Stimulated activated CD4-positive, alpha-beta T cell treated with anti-CD3 and anti-CD28 coated beads, Interleukin-4, amount 100 ng/mL, for 1 hour (primary cell): Measurements from ENCODE around the gene C11orf21.
"Not testable (repeated sequence)": the region's sequence is repeated elsewhere in the genome, so short reads cannot be mapped to it uniquely, and the experiment has no call there.

ENCODE experiments used
- DNase-seq: peaks from one replicate; pipeline ENCODE4 v3.0.0-alpha.2; 2020

The C11orf21 gene

DNA sequence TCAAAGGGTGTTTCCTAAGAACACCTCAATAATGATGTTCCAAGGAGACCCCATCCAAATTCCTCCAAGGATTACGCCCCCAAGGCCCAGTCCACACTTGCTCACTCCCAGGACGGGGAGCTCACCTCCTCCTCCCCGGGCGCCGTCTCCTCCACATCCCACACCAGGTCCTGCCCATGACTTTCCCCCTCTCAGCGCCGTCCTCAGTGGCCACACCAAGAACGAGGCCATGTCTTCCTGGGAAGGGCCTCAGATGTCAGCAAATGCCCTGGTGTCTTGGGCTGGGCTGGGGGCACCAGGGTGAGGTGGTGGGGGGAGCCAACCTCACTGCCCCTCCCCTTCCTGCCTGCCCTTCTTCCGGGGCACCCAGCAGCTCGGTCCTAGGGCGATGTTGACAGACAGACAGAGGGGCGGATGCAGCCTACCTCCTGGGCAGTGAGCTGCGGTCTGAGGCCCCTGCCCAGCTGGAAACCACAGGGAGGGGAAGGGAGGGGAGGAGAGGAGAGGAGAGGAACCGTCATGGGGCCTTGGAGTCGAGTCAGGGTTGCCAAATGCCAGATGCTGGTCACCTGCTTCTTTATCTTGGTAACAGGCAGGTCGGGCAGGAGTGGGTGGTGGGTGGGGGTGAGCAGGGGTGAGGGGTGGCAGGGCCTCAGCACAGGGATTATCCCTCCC lies at the start of gene C11orf21, which contains the start of gene TSPAN32:
Gene C11orf21, minus strand, starts transcription at position 288 of the 675 bp plus-strand sequence. Its CDS starts 110 bp downstream, at position 178.
Gene TSPAN32, plus strand, starts transcription at position 383 of the 675 bp plus-strand sequence. Its CDS starts 137 bp downstream, at position 520.
- peak; percentile 51 for DNase-seq

GRCh38 chr11:2348986-2349385 lies 47.3 kb upstream of the C11orf21 start:
- DNase-seq, result no peak

GRCh38 chr11:2347308-2347830 lies 45.7 kb upstream of the C11orf21 start:
- no peak for DNase-seq

DNA sequence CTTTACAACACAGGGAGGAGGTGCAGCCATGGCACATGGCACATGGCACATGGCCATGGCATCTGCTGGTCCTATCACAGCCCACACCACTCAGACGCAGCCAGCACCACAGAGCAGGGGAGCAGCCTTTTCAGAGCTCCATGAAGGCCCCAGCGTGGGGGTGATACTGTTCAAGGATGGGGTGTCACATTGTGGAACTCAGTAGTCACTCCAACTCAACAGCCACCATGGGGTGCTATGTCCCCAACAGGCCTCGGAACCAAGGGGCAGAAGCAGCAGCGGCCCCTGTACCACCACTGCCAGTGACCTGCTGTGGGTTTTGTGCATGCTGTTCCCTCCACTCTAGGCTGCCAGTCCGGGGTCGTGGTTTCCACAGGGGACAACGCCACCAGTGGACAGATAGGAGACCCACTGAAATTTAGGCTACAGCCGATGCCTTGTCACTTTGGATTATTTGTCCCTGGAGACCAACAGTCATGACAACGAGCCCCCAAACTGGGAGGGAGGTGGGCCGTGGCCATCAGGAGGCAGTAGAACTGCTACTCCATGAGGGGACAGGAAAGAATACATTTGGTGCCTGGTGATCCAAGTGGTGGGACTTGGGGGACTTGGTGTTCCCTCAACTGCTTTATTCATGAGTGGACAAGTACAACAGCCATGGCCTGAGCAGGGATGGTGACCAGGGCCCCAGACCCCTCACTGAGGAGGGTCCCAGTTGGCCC lies 45.0 kb upstream of the C11orf21 start:
- no peak for DNase-seq

- no peak for DNase-seq
Measured at GRCh38 chr11:2346014-2346413, 44.3 kb upstream of the C11orf21 start.

DNA sequence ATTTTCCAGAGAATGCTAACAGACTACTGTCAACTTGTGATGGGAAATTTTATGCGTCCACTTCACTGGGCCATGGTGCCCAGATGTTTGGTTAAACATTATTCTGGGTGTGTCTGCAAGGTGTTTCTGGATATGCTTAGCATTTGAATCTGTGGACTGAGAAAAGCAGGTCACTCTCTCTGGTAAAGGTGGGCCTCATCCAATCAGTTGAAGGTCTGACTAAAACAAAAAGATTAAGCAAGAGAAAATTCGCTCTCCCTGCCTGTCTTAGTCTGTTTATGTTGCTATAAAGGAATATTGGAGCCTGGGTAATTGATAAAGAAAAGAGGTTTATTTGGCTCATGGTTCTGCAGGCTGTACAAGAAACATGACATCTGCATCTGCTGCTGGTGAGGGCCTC lies 43.3 kb upstream of the C11orf21 start:
- DNase-seq, result no peak

DNA sequence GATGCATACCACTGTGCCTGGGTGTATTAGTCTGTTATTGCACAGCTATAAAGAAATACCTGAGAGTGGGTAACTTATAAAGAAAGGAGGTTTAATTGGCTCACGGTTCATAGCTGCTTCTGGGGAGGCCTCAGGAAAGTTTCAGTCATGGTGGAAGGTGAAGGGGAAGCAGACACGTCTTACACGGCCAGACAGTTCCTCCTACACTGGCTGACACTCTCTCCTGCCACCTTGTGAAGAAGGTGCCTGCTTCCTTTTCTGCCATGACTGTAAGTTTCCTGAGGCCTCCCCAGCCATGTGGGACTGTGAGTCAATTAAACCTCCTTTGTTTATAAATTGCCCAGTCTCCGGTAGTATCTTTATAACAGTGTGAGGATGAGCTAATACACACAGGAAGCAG lies 41.8 kb upstream of the C11orf21 start:
- DNase-seq, result no peak

DNA sequence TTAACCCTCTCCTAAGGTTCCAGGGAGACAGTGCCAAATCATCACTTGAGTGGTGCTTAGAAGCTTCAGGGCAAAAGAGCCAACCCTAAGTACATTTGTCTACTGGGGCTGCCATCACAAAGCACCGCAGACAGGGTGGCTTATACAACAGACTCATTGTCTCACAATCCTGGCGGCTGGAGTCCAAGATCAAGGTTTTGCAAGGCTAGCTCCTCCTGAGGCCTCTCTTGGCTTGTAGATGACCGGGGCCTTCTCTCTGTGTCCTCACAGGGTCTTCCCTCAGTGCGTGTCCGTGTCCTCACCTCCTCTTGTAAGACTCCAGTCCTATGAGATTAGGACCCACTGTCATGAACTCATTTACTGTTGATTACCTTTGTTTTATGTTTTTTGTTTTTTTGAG lies 41.3 kb upstream of the C11orf21 start:
- DNase-seq, result no peak

DNA sequence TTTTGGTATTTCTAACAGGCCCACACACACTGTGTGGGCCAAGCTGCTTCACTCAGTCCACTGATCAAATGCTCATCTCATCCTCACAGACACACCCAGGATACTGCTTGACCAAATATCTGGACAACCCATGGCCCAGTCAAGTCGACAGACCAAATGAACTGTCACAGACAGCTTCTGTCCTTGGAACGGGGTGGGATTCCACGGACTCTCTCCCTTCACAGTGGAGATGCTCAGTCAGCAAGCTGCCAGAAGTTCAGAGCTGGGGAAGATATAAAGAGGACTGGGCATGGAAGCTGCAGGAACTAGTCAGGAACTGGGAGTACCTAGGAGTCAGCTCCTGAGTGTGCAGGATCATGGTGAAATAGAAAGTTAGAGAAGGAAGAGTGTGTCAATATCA lies 40.8 kb upstream of the C11orf21 start:
- DNase-seq, result no peak

DNA sequence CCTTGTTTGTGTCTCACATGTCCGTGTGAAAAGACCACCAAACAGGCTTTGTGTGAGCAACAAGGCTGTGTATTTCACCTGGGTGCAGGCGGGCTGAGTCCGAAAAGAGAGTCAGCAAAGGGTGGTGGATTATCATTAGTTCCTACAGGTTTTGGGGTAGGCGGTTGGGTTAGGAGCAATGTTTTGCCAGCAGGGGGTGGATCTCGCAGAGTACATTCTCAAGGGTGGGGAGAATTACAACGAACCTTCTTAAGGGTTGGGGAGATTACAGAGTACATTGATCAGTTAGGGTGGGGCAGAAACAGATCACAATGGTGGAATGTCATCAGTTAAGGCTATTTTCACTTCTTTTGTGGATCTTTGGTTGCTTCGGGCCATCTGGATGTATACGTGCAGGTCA lies 37.0 kb upstream of the C11orf21 start:
- not testable (repeated sequence) for DNase-seq

DNA sequence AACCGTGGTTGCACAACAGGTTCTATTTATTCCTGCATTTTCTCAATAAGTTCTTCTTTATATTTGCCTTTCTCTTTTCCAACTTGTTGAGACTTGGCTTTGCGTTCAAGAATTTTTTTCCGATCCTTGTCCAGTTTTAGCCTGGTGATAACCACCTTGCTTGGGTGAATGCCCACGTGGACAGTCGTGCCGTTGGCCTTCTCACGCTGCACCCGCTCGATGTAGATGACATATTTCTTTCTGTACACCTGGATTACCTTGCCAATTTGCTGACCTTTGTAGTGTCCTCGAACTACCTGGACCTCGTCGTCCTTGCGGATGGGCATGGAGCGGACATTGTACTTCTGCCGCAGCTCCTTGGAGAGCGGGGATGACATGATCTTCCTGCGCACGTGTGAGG lies 33.6 kb upstream of the C11orf21 start:
- not testable (repeated sequence) for DNase-seq

- not testable (repeated sequence) for DNase-seq
Measured at GRCh38 chr11:2333486-2334205, 31.9 kb upstream of the C11orf21 start.

- not testable (repeated sequence) for DNase-seq
Measured at GRCh38 chr11:2332569-2332968, 30.9 kb upstream of the C11orf21 start.

DNA sequence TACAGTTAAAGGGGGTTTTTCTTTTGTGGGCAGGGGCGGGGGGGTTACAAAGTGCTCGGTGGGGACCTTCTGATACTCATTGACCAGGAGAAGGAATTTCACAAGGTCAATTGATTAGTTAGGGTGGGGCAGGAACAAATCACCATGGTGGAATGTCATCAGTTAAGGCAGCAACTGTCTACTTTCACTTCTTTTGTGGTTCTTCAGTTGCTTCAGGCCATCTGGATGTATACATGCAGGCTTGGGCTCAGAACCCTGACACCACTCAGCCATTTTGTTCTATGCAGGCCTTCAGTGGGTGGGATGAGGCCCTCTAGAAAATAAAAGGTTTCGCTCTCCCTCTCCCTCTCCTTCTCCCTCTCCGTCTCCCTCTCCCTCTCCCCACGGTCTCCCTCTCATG lies 29.7 kb upstream of the C11orf21 start:
- no peak for DNase-seq

GRCh38 chr11:2330696-2331095 lies 29.0 kb upstream of the C11orf21 start:
- no peak for DNase-seq

DNA sequence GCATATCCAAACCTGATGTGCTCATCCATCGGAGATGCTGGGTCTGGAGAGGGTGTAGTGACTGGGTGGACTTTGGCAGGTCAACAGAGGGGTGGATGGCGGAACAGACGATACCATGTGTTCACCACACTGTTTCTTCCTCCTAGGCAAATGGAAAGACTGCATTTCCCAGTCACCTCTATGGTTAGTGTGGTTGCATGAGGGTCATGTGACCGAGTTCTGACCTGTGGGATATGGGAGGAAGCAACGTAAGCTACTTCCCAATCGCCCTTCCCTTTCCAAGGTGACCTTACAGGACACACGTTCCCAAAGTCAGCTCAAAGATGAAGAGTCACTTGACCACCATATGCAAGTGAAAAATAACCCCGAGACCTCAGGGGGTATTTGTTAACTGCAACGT lies 27.8 kb upstream of the C11orf21 start:
- no peak for DNase-seq

DNA sequence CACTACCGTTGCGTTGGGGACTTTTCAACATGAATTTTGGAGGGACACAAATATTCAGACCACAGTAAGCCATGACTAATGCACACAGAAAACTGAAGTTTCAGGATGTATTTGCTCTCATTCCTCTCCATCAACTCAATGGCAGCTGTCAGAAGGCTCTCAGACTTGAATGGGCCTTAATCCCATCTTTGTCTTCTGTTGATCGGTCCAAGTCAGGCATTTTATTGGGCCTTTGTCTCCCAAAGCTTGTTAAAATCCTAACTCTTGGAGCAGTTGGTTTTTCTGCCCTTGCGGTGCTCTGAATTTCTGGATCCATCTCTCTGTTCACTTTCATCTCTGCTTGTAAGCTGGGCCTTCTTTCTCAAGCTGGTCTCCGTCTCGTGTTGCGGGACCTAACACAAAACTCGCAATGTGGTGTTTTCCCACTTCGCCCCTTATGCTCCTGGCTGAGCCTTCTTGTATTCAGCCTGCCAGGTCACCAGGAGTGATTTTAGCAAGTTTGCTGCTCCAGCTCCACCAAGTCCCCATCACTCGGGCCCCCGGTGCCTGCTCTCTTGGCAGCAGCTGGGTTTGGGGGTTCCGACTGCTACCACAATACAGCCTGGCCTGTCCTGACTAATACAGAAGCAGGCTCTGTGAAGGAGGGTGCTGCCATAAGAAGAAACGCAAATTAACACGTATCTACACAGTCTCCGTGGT lies 27.1 kb upstream of the C11orf21 start:
- DNase-seq, result no peak

DNA sequence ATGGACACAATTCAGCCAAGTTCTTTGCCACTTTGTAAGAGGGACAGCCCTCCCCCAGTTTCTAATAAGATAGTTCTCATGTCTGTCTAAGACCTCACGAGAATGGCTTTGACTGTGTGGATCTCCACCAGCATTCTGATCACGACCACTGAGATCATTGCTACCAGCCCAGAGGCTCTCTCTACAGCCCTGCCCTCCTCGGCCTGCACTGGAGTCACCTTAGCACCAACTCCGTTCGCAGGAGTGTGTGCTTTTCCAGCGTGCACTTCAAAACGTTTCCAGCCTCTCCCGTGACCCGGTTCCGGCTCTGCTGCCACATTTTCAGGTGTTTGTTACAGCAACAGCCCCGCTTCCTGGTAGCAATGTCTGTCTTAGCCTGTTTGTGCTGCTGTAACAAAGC lies 26.3 kb upstream of the C11orf21 start:
- no peak for DNase-seq

DNA sequence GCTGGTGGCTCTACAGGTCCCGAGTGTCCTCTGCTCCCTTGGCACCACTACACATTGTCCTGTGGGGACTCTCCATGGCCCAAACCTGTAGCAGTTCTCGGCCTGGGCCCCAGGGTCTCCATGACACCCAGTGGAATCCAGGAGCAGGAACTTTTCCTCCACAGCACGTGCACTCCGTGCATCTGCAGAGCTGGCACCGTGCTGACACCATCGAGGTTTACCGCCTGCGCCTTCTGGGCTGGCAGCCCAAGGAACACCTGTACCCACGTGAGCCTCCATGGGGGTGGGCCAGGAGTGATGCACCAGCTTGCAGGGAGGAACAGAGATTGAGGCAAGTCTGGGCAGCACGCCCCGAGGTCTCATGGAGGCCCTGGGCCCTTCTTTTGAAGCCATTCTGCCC lies 25.3 kb upstream of the C11orf21 start:
- DNase-seq, result no peak

DNA sequence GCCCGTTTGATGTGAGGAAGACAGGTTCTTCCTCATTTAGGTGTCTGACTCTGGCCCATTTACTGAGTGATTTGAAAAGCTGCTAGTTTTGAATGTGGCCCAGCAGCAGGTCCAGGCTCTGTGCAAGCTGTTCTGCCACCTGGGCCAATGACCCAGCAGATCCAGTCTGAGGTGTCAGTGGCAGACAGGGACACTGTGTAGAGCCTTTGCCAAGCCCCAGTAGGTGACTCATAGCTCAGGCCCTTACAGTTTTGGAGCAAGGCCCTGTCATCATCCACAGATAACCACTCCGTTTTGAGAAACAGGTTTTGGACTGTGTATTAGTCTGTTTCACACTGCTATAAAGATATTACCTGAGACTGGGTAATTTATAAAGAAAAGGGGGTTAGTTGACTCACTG lies 24.0 kb upstream of the C11orf21 start:
- no peak for DNase-seq

- DNase-seq, result no peak
Measured at GRCh38 chr11:2325123-2325522, 23.4 kb upstream of the C11orf21 start.

GRCh38 chr11:2321311-2321683 lies 19.6 kb upstream of the C11orf21 start:
- DNase-seq, result no peak
